ENCODE data around the gene DGKB. TPM values are rescaled to one million over a fixed set of nuclear protein-coding genes. Genes with fewer than 3 reads are reported as not detected.

Gene DGKB
- total RNA-seq, 4 donors from 2014 or later, result 0.07 to 0.95 (median 0.34) TPM

DNA sequence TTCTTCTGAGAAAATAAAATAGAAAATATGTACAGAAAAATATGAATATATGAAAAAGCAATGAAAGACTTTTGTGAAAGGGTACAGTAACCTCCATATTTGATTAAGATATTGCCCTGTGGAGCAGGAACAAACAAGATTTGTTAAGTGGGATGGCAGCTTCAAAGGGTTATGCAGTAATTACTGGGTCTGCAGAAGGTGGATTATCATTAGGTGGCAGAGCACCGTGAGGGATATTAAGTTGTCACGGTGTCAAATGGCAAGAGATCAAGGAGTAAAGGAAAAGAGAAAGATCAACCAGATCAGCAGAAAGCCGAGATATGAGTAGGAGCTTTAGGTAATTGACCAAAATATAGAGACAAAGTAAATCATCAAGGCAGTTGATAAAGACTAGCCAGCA, 44.1 kb downstream of the DGKB start:
- Histone ChIP-seq H3K27ac (no peak overlapping the region), H3K9me3 (no peaks in the 10 kb centered on the region), H3K4me1 (peaks cover 3 to 12% of the 10 kb centered on the region in 2 donors), H3K27me3 (no peaks in the 10 kb centered on the region), H3K36me3 (no peaks in the 10 kb centered on the region), H3K4me3 (no peak overlapping the region)
- in situ Hi-C loops (cut with MboI; ENCODE audit: low sequenced_read_pairs in 4 of 4) (no loop called here), intact Hi-C loops (cut with DNase I; ENCODE audit: low total_unique reads) (no loop called here)
- no peak for TF ChIP-seq POLR2A (IDR thresholded peaks at IDR 0.05)
- TF ChIP-seq CTCF (IDR thresholded peaks at IDR 0.05 in 4 of 5, conservative IDR thresholded peaks at IDR 0.05 in 1 of 5), result no peak
- ATAC-seq, result no peak
- no peak for DNase-seq

DNA sequence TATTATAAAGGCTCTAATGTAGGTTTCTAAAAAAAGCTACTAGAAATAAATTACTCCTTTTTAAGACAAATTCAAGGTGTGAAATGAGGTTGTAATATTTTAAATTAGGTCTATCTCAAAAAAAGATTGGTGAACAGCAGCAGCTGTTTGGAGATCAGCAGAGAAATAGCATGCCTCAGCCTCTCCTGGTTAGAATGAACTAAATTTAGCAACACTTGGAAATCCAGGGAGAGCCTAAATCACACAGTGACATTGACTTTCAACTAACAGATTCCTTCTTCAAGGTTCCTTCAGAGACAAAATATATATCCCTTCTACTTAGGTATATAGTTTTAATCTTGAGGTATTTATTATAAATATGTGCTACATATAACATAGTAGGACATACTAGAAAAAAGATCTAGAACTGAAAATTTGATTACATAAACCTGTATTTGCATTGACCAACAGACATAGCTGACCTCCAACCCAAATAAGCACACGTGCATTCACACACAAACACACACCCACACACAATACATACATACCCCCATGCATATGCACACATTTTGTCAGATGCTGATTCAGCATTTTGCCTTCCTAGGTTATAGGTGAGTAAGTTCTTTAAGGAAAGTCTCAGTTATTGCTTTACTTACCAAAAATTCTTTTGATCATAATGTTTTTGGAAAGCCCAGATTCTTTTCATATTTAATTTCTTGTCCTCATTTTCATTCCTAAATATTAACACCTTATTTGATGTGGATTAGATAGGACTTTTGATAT, 47.3 kb downstream of the DGKB start:
- H3K27me3 ChIP-seq, result no peaks in the 10 kb centered on the region
- DNase-seq, result no peak
- no peaks in the 10 kb centered on the region for H3K9me3 ChIP-seq
- H3K27ac ChIP-seq, result peak overlapping the region in 1 of 4 donors; percentile 21
- peaks cover 3 to 12% of the 10 kb centered on the region in 2 donors for H3K4me1 ChIP-seq
- ATAC-seq, result peak in 1 of 2 donors; percentile 68
- intact Hi-C loops (cut with DNase I; ENCODE audit: low total_unique reads) (no loop called here), in situ Hi-C loops (cut with MboI; ENCODE audit: low sequenced_read_pairs in 4 of 4) (no loop called here)
- no peak for TF ChIP-seq POLR2A (IDR thresholded peaks at IDR 0.05)
- H3K36me3 ChIP-seq, result no peaks in the 10 kb centered on the region
- no peak overlapping the region for H3K4me3 ChIP-seq

GRCh38 chr7:14854471-14854870, 48.1 kb downstream of the DGKB start:
- Histone ChIP-seq H3K9me3 (no peaks in the 10 kb centered on the region), H3K4me1 (peaks cover 3 to 12% of the 10 kb centered on the region in 2 donors), H3K27ac (no peak overlapping the region), H3K27me3 (no peaks in the 10 kb centered on the region), H3K4me3 (no peak overlapping the region), H3K36me3 (no peaks in the 10 kb centered on the region)
- DNase-seq (no peak), ATAC-seq (no peak)
- no peak for TF ChIP-seq CTCF (IDR thresholded peaks at IDR 0.05 in 4 of 5, conservative IDR thresholded peaks at IDR 0.05 in 1 of 5)
- no peak for TF ChIP-seq POLR2A (IDR thresholded peaks at IDR 0.05)
- intact Hi-C loops (cut with DNase I; ENCODE audit: low total_unique reads), result no loop called here
- in situ Hi-C loops (cut with MboI; ENCODE audit: low sequenced_read_pairs in 4 of 4), result no loop called here

DNA sequence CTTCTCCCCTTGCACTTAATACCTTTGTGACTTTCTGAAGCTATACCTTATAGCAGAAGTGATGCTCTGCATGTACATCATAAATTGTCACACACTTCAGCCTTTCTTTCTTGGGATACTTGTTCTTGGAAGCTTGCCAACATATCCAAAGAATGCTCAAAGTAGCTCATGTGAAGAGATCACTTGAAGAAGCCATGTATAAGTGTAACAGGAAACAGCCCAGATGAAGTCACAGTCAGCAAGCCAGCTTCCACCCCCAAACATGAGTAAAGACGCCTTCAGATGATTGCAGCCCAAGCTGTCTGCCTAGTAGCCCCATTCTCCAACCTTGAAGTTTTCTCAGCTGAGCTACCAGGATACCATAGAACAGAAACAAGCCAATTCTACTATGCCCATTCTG, 50.9 kb downstream of the DGKB start:
- no peak overlapping the region for H3K4me3 ChIP-seq
- ATAC-seq (no peak), DNase-seq (no peak)
- H3K36me3 ChIP-seq, result no peaks in the 10 kb centered on the region
- H3K27ac ChIP-seq, result no peak overlapping the region
- H3K4me1 ChIP-seq, result peaks cover 3 to 12% of the 10 kb centered on the region in 2 donors
- H3K27me3 ChIP-seq, result no peaks in the 10 kb centered on the region
- TF ChIP-seq POLR2A (IDR thresholded peaks at IDR 0.05) (no peak), CTCF (IDR thresholded peaks at IDR 0.05 in 4 of 5, conservative IDR thresholded peaks at IDR 0.05 in 1 of 5) (no peak)
- in situ Hi-C loops (cut with MboI; ENCODE audit: low sequenced_read_pairs in 4 of 4) (no loop called here), intact Hi-C loops (cut with DNase I; ENCODE audit: low total_unique reads) (no loop called here)
- H3K9me3 ChIP-seq, result no peaks in the 10 kb centered on the region

GRCh38 chr7:14850039-14850438, 52.5 kb downstream of the DGKB start:
- TF ChIP-seq CTCF (IDR thresholded peaks at IDR 0.05 in 4 of 5, conservative IDR thresholded peaks at IDR 0.05 in 1 of 5) (no peak), POLR2A (IDR thresholded peaks at IDR 0.05) (no peak)
- intact Hi-C loops (cut with DNase I; ENCODE audit: low total_unique reads), result no loop called here
- no peak for DNase-seq
- Histone ChIP-seq H3K4me1 (peaks cover 0 to 7% of the 10 kb centered on the region in 2 donors), H3K36me3 (no peaks in the 10 kb centered on the region), H3K27me3 (no peaks in the 10 kb centered on the region), H3K27ac (no peak overlapping the region), H3K4me3 (no peak overlapping the region), H3K9me3 (no peaks in the 10 kb centered on the region)
- ATAC-seq, result no peak
- in situ Hi-C loops (cut with MboI; ENCODE audit: low sequenced_read_pairs in 4 of 4), result no loop called here
